Keratinocyte (primary cell): ENCODE measurements around the gene PLA2G4D.

Source experiments
- CTCF ChIP-seq, 3 experiments: IDR thresholded peaks in 1 of 3; conservative IDR thresholded peaks in 1 of 3; optimal IDR thresholded peaks in 1 of 3; 2 replicates in 2 of 3; 3 replicates in 1 of 3; pipeline versions ENCODE3 to v1.5.1; 2011; ENCODE audit warnings: low read length in 3 of 3, mild to moderate bottlenecking in 3 of 3, moderate library complexity in 2 of 3, control low read depth in 1 of 3, inconsistent platforms in 1 of 3; ENCODE audit not compliant: insufficient read depth in 2 of 3; ENCODE audit errors: extremely low read depth in 1 of 3
- EZH2 ChIP-seq: IDR thresholded peaks from one replicate; pipeline ENCODE4 v1.6.1; 2012; ENCODE audit warnings: inconsistent platforms, mild to moderate bottlenecking, low read length, moderate library complexity

GRCh38 chr15:42123546-42123945 lies 29.2 kb upstream of the PLA2G4D start:
- TF ChIP-seq CTCF (optimal IDR thresholded peaks at IDR 0.05 in 1 of 3, IDR thresholded peaks at IDR 0.05 in 1 of 3, conservative IDR thresholded peaks at IDR 0.05 in 1 of 3; ENCODE audit: extremely low read depth in 1 of 3, insufficient read depth in 2 of 3, low read length in 3 of 3) (no peak), EZH2 (no peak)
